Keratinocyte (primary cell): ENCODE results near the gene CCNO.

Source experiments
- EZH2 ChIP-seq: IDR thresholded peaks from one replicate; pipeline ENCODE4 v1.6.1; 2012; ENCODE audit warnings: inconsistent platforms, mild to moderate bottlenecking, low read length, moderate library complexity
- TF ChIP-seq, protein P1 (sequence below), 3 experiments: IDR thresholded peaks in 1 of 3; conservative IDR thresholded peaks in 1 of 3; optimal IDR thresholded peaks in 1 of 3; 2 replicates in 2 of 3; 3 replicates in 1 of 3; pipeline versions ENCODE3 to v1.5.1; 2011; ENCODE audit warnings: low read length in 3 of 3, mild to moderate bottlenecking in 3 of 3, moderate library complexity in 2 of 3, control low read depth in 1 of 3, inconsistent platforms in 1 of 3; ENCODE audit not compliant: insufficient read depth in 2 of 3; ENCODE audit errors: extremely low read depth in 1 of 3

DNA sequence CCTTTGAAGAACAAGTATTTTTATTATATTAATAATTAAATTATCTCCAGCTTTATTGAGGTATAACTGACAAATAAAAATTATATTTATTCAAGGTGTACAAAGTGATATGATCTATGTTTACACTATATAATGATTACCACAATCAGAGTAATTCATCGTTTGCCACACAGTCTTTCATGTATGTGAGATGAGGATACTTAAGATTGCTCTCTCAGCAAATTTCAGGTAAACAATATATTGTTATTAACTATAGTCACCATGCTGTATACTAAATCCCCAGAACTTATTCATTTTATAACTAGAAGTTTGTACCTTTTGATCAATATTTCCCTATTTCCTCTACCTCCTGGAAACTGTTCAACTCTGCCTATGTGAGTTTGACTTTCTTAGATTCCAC lies 16.7 kb upstream of the CCNO start:
- TF ChIP-seq, protein P1, sequence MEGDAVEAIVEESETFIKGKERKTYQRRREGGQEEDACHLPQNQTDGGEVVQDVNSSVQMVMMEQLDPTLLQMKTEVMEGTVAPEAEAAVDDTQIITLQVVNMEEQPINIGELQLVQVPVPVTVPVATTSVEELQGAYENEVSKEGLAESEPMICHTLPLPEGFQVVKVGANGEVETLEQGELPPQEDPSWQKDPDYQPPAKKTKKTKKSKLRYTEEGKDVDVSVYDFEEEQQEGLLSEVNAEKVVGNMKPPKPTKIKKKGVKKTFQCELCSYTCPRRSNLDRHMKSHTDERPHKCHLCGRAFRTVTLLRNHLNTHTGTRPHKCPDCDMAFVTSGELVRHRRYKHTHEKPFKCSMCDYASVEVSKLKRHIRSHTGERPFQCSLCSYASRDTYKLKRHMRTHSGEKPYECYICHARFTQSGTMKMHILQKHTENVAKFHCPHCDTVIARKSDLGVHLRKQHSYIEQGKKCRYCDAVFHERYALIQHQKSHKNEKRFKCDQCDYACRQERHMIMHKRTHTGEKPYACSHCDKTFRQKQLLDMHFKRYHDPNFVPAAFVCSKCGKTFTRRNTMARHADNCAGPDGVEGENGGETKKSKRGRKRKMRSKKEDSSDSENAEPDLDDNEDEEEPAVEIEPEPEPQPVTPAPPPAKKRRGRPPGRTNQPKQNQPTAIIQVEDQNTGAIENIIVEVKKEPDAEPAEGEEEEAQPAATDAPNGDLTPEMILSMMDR (optimal IDR thresholded peaks at IDR 0.05 in 1 of 3, IDR thresholded peaks at IDR 0.05 in 1 of 3, conservative IDR thresholded peaks at IDR 0.05 in 1 of 3; ENCODE audit: extremely low read depth in 1 of 3, insufficient read depth in 2 of 3, low read length in 3 of 3), result no peak
- TF ChIP-seq EZH2, result no peak
